Epithelial cell of umbilical artery (primary cell): Measurements from ENCODE around the gene IKBKG. TPM values are rescaled to one million over a fixed set of nuclear protein-coding genes. Genes with fewer than 3 reads are reported as not detected.

ENCODE experiments used
- total RNA-seq: library from RNA; depleted of rRNA; stranded (reverse); fragments of >200 nt; gene quantifications from 2 replicates; pipeline ENCODE4 v1.2.3, GENCODE V29; 2014

IKBKG gene, protein sequence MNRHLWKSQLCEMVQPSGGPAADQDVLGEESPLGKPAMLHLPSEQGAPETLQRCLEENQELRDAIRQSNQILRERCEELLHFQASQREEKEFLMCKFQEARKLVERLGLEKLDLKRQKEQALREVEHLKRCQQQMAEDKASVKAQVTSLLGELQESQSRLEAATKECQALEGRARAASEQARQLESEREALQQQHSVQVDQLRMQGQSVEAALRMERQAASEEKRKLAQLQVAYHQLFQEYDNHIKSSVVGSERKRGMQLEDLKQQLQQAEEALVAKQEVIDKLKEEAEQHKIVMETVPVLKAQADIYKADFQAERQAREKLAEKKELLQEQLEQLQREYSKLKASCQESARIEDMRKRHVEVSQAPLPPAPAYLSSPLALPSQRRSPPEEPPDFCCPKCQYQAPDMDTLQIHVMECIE
- 13.2 and 15.9 TPM in 2 replicates for total RNA-seq

DNA sequence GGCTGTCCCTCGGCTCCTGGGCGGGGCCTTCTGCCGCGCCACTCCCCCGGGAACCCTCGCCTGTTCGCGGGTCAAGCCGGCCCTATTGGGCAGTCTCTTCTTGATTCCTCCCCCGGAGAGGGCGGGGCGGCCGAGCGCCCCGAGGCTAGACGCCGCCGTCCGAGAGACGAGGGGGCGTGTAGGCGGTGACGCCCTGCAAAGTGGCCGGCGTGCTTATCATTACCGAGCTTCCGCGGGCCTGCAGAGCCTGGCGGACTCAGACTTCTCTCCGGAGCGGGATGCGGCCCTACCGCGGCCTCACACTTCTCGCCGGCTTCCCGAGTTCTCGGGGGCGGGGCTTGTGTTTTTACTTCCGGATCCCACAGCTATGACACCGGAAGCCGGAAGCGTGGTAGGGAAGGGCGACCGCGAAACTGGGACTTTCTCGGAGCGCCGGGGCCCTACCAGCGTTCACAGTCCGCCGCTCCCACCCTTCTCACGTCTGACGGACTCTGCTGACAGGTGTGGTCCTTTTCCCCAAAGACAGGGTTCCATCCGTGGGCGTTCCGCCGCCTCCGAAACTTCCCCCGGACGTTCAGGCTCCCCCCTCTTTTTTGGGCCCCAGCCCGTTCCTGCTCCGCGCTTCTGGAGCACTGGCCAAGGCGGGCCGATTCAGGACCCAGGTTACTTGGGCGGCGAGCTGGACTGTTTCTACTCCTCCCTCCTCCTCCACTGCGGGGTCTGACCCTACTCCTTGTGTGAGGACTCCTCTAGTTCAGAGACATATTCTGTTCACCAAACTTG is at the start of gene IKBKG:
IKBKG (plus strand) TSS at position 376 of the 783 bp plus-strand sequence. CDS start 4,383 bp downstream, outside the sequence.

DNA sequence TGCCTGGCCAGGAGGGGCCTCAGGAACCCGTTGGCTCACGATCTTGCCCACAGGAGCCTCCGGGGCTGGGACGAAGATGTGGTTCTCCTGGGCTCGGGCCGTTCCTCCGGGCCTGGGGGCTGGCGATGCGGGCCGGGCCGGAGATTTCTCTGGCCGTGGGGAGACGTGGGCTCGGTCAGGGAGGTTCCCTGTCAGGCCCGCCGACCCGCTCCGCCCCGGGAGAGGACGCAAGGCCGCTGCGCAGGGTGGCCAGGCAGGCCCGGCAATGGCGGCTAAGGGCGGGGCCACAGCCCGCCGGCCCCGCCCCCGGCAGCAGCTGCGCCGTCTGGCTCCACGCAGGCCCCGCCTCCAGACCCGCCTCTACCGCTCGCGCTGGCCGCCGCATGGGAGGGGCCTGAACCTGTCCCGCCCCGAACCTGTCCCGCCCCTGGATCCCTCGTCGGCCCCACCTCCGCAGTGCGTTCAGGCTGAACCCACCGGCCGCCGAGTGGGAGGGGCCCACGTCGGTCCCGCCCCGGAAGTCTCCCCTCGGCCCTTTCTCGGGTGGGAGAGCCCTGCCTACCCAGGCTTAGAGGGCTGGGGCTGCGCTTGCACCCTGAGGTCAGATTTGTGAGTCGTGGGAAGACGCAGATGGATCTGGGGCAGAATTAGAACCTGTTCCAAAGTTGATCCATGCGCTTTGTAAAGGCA is 31.3 kb upstream of the IKBKG start, which contains the start of gene FAM3A:
FAM3A (minus strand) TSS at position 267 of the 690 bp plus-strand sequence. CDS start 460 bp downstream, outside the sequence.

GRCh38 chrX:154546354-154547244 is 821 bp upstream of the IKBKG start, which contains the start of gene G6PD:
TSS of gene G6PD (minus strand) at chrX:154546846. CDS start at chrX:154546155, 691 bp downstream.

GRCh38 chrX:154584585-154585183 is 37.3 kb downstream of the IKBKG start, which contains the start of gene CTAG1A:
TSS of gene CTAG1A (plus strand) at chrX:154585133. CDS start at chrX:154585207, 74 bp downstream.

Other genes starting within 250 kb of the IKBKG start
- gene FLNA, start 173.0 kb upstream of the IKBKG start, total RNA-seq: 1,092 and 1,667 TPM in 2 replicates
- 14.1 and 21.4 TPM in 2 replicates for gene EMD, start 168.3 kb upstream of the IKBKG start, total RNA-seq
- gene RPL10, start 149.2 kb upstream of the IKBKG start, total RNA-seq: 1,669 and 5,428 TPM in 2 replicates
- gene DNASE1L1, start 138.4 kb upstream of the IKBKG start, total RNA-seq: 72.2 and 89.0 TPM in 2 replicates
- gene TAFAZZIN, start 136.1 kb upstream of the IKBKG start, total RNA-seq: 15.8 and 17.2 TPM in 2 replicates
- 85.8 and 107 TPM in 2 replicates for gene ATP6AP1, start 118.9 kb upstream of the IKBKG start, total RNA-seq
- 62.0 and 62.9 TPM in 2 replicates for gene GDI1, start 110.5 kb upstream of the IKBKG start, total RNA-seq
- gene FAM50A, start 103.5 kb upstream of the IKBKG start, total RNA-seq: 70.8 and 75.2 TPM in 2 replicates
- gene PLXNA3, start 89.3 kb upstream of the IKBKG start, total RNA-seq: 3.6 and 9.7 TPM in 2 replicates
- gene LAGE3, start 68.3 kb upstream of the IKBKG start, total RNA-seq: 20.2 and 23.1 TPM in 2 replicates
- gene UBL4A, start 61.0 kb upstream of the IKBKG start, total RNA-seq: 42.1 and 48.7 TPM in 2 replicates
- gene SLC10A3, start 57.0 kb upstream of the IKBKG start, total RNA-seq: 8.4 and 10.6 TPM in 2 replicates
- 19.2 and 20.8 TPM in 2 replicates for gene FAM3A, start 31.4 kb upstream of the IKBKG start, total RNA-seq
- 34.4 and 56.7 TPM in 2 replicates for gene G6PD, start 774 bp upstream of the IKBKG start, total RNA-seq
- gene CTAG1A, start 37.5 kb downstream of the IKBKG start, total RNA-seq: not detected in 2 replicates
- gene CTAG1B, start 71.7 kb downstream of the IKBKG start, total RNA-seq: not detected in 2 replicates
- not detected in 2 replicates for gene CTAG2, start 106.0 kb downstream of the IKBKG start, total RNA-seq
- 1.6 and 5.0 TPM in 2 replicates for gene GAB3, start 203.5 kb downstream of the IKBKG start, total RNA-seq
- 73.7 and 81.2 TPM in 2 replicates for gene DKC1, start 215.2 kb downstream of the IKBKG start, total RNA-seq